Esophagus mucosa (tissue), 1 donor: ENCODE measurements around the gene SLMAP. TPM values are rescaled to one million over a fixed set of nuclear protein-coding genes. Genes with fewer than 3 reads are reported as not detected.

Experiments
- ATAC-seq: fragments of 200-7000 bp; cut with Tn5 transposase; one replicate; pipeline ENCODE4 v1.9.1; 2020
- total RNA-seq: library from RNA; stranded (reverse); gene quantifications from one replicate; pipeline ENCODE4 v1.2.4, GENCODE V29; 2023
- donor health status: DM: yes; HTN: yes; CAD: no.

The SLMAP gene
- total RNA-seq, 1 donor from 2014 or later = 57.1 TPM

GRCh38 chr3:57893668-57894067 lies 137.6 kb downstream of the SLMAP start:
- no peak for ATAC-seq

GRCh38 chr3:57896031-57896430 lies 139.9 kb downstream of the SLMAP start:
- no peak for ATAC-seq

GRCh38 chr3:57896691-57897090 lies 140.6 kb downstream of the SLMAP start:
- no peak for ATAC-seq

GRCh38 chr3:57900786-57901185 lies 144.7 kb downstream of the SLMAP start:
- ATAC-seq = no peak

GRCh38 chr3:57903124-57903890 lies 147.2 kb downstream of the SLMAP start:
- no peak for ATAC-seq

GRCh38 chr3:57910990-57911389 lies 154.9 kb downstream of the SLMAP start:
- no peak for ATAC-seq

GRCh38 chr3:57911593-57911992 lies 155.5 kb downstream of the SLMAP start:
- no peak for ATAC-seq

GRCh38 chr3:57917601-57918000 lies 161.5 kb downstream of the SLMAP start:
- no peak for ATAC-seq

- peak; percentile 38 for ATAC-seq
Measured at GRCh38 chr3:57918123-57918837, 162.2 kb downstream of the SLMAP start.

GRCh38 chr3:57919987-57920386 lies 163.9 kb downstream of the SLMAP start:
- no peak for ATAC-seq

GRCh38 chr3:57923101-57923500 lies 167.0 kb downstream of the SLMAP start:
- ATAC-seq = no peak

GRCh38 chr3:57923752-57924151 lies 167.6 kb downstream of the SLMAP start:
- no peak for ATAC-seq

- no peak for ATAC-seq
Measured at GRCh38 chr3:57927166-57927565, 171.1 kb downstream of the SLMAP start.

GRCh38 chr3:57927916-57928315 lies 171.8 kb downstream of the SLMAP start:
- no peak for ATAC-seq

GRCh38 chr3:57928511-57928910 lies 172.4 kb downstream of the SLMAP start:
- ATAC-seq = no peak

- no peak for ATAC-seq
Measured at GRCh38 chr3:57929988-57930387, 173.9 kb downstream of the SLMAP start.

- no peak for ATAC-seq
Measured at GRCh38 chr3:57933602-57934001, 177.5 kb downstream of the SLMAP start.

- no peak for ATAC-seq
Measured at GRCh38 chr3:57934373-57934772, 178.3 kb downstream of the SLMAP start.

GRCh38 chr3:57935539-57935938 lies 179.4 kb downstream of the SLMAP start:
- ATAC-seq = no peak

GRCh38 chr3:57937092-57937491 lies 181.0 kb downstream of the SLMAP start:
- no peak for ATAC-seq

GRCh38 chr3:57939775-57940174 lies 183.7 kb downstream of the SLMAP start:
- ATAC-seq = peak; percentile 75

- no peak for ATAC-seq
Measured at GRCh38 chr3:57942388-57942787, 186.3 kb downstream of the SLMAP start.

GRCh38 chr3:57942872-57943283 lies 186.8 kb downstream of the SLMAP start:
- peak; percentile 18 for ATAC-seq
